Testis (tissue), 3 donors: ENCODE results near the gene MRPL34. TPM values are rescaled to one million over a fixed set of nuclear protein-coding genes. Genes with fewer than 3 reads are reported as not detected.

Source experiments
- DNase-seq: peaks from one replicate; pipeline ENCODE4 v3.0.0-alpha.2; 2019
- H3K27ac ChIP-seq, 2 donors: fragments of 200-600 bp; sonication (generic); one replicate each; pipeline ENCODE4 v1.5.1; 2019
- H3K27me3 ChIP-seq: fragments of 200-600 bp; sonication (generic); one replicate; pipeline ENCODE4 v1.5.1; 2019
- H3K36me3 ChIP-seq: fragments of 200-600 bp; sonication (generic); one replicate; pipeline ENCODE4 v1.5.1; 2017; ENCODE audit warnings: low read depth; ENCODE audit errors: missing control alignments
- H3K4me1 ChIP-seq: fragments of 200-600 bp; sonication (generic); one replicate; pipeline ENCODE4 v1.5.1; 2019
- H3K4me3 ChIP-seq, 2 donors: fragments of 200-600 bp; sonication (generic); one replicate each; pipeline ENCODE4 v1.5.1; 2017 to 2019
- H3K9me3 ChIP-seq: fragments of 200-600 bp; sonication (generic); one replicate; pipeline ENCODE4 v1.5.1; 2017
- CTCF ChIP-seq, 3 experiments: fragments of 450-650 bp in 2 of 3; fragments of 200-600 bp in 1 of 3; sonication (generic) in 1 of 3; IDR thresholded peaks; one replicate each; pipeline ENCODE4 v1.5.1; 2016 to 2019; ENCODE audit warnings: antibody characterized with exemption in 3 of 3, mild to moderate bottlenecking in 2 of 3, moderate library complexity in 1 of 3
- POLR2A ChIP-seq: fragments of 450-650 bp; IDR thresholded peaks from one replicate; pipeline ENCODE4 v1.6.1; 2017; ENCODE audit warnings: antibody characterized with exemption, mild to moderate bottlenecking, moderate library complexity
- WGBS, 2 donors: methylation state at CpG; one replicate each; pipeline ENCODE4 v1.1.5; 2018; 5-methylcytosine and 5-hydroxymethylcytosine counted together
- intact Hi-C: fragments of 100-400 bp; cut with DNase I; formaldehyde crosslinking; loops from one replicate; pipeline ENCODE4 v1.15.1; 2023; ENCODE audit warnings: low total_unique reads
- polyA plus RNA-seq: library from polyadenylated mRNA; stranded (reverse); fragments of 350-450 nt; fragmentation: Illumina TruSeq; extraction: RNeasy Lipid Tissue Mini Kit (QIAGEN cat#74804); gene quantifications from one replicate; pipeline ENCODE4 v1.2.3, GENCODE V29; 2014; ENCODE audit warnings: low read depth, low replicate concordance; ENCODE audit not compliant: insufficient read depth
- total RNA-seq, 2 donors: library from RNA; depleted of rRNA; stranded (reverse); fragments of >200 nt; gene quantifications; one replicate each; pipeline ENCODE4 v1.2.3, GENCODE V29; 2016

MRPL34 gene
- total and polyA plus RNA-seq, 3 donors from 2014 or later: 126 to 206 (median 180) TPM

- TF ChIP-seq POLR2A: no peak
- no peak for TF ChIP-seq CTCF (IDR thresholded peaks at IDR 0.05)
- Histone ChIP-seq H3K9me3 (no peaks in the 10 kb centered on the region), H3K36me3 (no peaks in the 10 kb centered on the region), H3K4me1 (peaks cover 30% of the 10 kb centered on the region), H3K27me3 (no peaks in the 10 kb centered on the region), H3K27ac (no peak overlapping the region), H3K4me3 (no peak overlapping the region)
- DNase-seq: no peak
- intact Hi-C loops: no loop called here
- WGBS, 2 donors: 28 to 52% methylated on average over 28 to 46 of the region's 56 CpGs
Measured at GRCh38 chr19:17323300-17323963, 17.8 kb downstream of the MRPL34 start.

- Histone ChIP-seq H3K4me3 (no peak overlapping the region), H3K36me3 (no peaks in the 10 kb centered on the region), H3K27me3 (no peaks in the 10 kb centered on the region), H3K9me3 (no peaks in the 10 kb centered on the region), H3K4me1 (peaks cover 30% of the 10 kb centered on the region), H3K27ac (no peak overlapping the region)
- no peak for TF ChIP-seq POLR2A
- TF ChIP-seq CTCF (IDR thresholded peaks at IDR 0.05): no peak
- DNase-seq: no peak
- WGBS, 2 donors: 43 to 69% methylated on average over 4 to 6 of the region's 7 CpGs
- intact Hi-C loops: no loop called here
Measured at GRCh38 chr19:17323964-17324332, 18.3 kb downstream of the MRPL34 start.

- Histone ChIP-seq H3K4me1 (peaks cover 30% of the 10 kb centered on the region), H3K9me3 (no peaks in the 10 kb centered on the region), H3K27me3 (no peaks in the 10 kb centered on the region), H3K27ac (no peak overlapping the region), H3K4me3 (no peak overlapping the region), H3K36me3 (no peaks in the 10 kb centered on the region)
- DNase-seq: no peak
- WGBS, 2 donors: 83 to 91% methylated on average over 7 to 28 of the region's 28 CpGs
- intact Hi-C loops: no loop called here
- TF ChIP-seq POLR2A: no peak
- no peak for TF ChIP-seq CTCF (IDR thresholded peaks at IDR 0.05)
Measured at GRCh38 chr19:17324357-17325114, 18.9 kb downstream of the MRPL34 start.

DNA sequence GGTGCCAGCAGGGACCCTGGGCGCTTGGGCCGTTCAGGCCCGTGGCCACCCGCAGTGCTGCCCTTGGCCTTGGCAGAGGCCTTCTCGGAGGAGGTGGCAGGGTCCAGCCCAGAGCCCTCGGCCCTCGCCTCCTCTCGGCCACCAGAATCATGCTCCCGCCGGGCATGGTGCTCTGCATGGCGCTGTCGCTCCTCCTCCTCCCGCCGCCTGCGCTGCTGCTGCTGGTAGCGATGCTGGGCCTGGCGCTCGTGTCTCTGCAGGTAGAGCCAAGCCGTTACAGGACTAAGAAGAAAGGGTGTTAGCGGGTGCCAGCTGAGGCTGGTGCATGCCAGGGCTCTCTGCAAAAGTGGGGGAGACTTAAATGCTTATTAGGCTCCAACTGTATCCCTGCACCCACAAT is 19.5 kb downstream of the MRPL34 start:
- no peaks in the 10 kb centered on the region for H3K9me3 ChIP-seq
- 96 to 98% methylated on average over 14 to 19 of the region's 20 CpGs for WGBS, 2 donors
- no peak for DNase-seq
- H3K36me3 ChIP-seq: no peaks in the 10 kb centered on the region
- intact Hi-C loops: no loop called here
- no peaks in the 10 kb centered on the region for H3K27me3 ChIP-seq
- TF ChIP-seq POLR2A (no peak), CTCF (IDR thresholded peaks at IDR 0.05) (no peak)
- H3K27ac ChIP-seq: no peak overlapping the region
- peaks cover 30% of the 10 kb centered on the region for H3K4me1 ChIP-seq
- no peak overlapping the region for H3K4me3 ChIP-seq
